Body of pancreas (tissue), 4 donors: Measurements from ENCODE around the gene XDH.

Experiments
- CTCF ChIP-seq, 7 experiments: fragments of 450-650 bp in 4 of 7; fragments of 200-600 bp in 3 of 7; sonication (generic) in 3 of 7; IDR thresholded peaks; one replicate each; pipeline ENCODE4 v1.5.1; 2016 to 2019; ENCODE audit warnings: antibody characterized with exemption in 7 of 7
- POLR2A ChIP-seq, 3 donors: fragments of 450-650 bp; IDR thresholded peaks; one replicate each; pipeline ENCODE4 v1.6.1; 2016; ENCODE audit warnings: antibody characterized with exemption in 3 of 3, mild to moderate bottlenecking in 2 of 3

GRCh38 chr2:31429040-31429439 is 14.5 kb upstream of the XDH start:
- TF ChIP-seq CTCF (IDR thresholded peaks at IDR 0.05): no peak
- TF ChIP-seq POLR2A (IDR thresholded peaks at IDR 0.05): no peak
